LNCaP clone FGC (cell line): Measurements from ENCODE around the gene DCLK2.

Experiments used
- DNase-seq: peaks from one replicate; pipeline ENCODE4 v3.0.0-alpha.2; 2011; ENCODE audit warnings: low read depth
- H3K4me3 ChIP-seq: 2 replicates; pipeline ENCODE4 v1.5.1; 2011; ENCODE audit warnings: mild to moderate bottlenecking, low read depth, low read length, control low read depth
- TF ChIP-seq, protein P1 (sequence below): IDR thresholded peaks from 2 replicates; pipeline ENCODE4 v1.5.1; 2012; ENCODE audit warnings: mild to moderate bottlenecking; ENCODE audit not compliant: control insufficient read depth, insufficient read depth; ENCODE audit errors: extremely low read depth

DCLK2 gene

DNA sequence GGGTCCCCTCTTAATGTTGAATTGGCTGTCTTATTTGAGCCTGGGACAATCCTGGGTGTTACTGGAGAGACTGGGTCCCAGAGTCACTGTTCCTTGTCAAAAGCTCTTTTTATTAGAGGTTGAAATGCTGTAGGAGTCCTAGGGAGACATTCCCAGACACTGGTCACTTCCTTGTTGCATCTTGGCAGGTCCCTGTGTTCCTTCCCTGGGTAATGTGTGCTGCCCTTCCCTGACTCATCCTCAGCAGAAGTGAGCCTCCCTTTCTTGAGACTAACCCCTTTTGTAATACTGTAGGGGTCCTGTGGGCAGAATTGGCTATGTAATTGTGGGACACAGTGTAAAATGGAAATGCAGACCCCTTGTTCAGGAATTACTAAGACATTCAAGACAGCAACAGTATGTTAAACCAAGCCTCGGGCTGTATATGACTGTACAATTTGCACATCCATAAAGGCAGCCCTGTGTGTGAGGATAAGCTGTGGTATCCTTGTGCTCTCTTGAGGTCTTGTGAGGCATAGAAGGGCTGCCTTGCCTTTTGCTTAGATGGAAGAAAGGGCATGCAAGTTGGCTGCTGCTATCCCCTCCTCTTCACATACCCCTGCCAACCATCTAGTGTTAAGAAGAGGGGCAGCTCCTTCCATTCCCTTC is 53.5 kb downstream of the DCLK2 start:
- TF ChIP-seq, protein P1, sequence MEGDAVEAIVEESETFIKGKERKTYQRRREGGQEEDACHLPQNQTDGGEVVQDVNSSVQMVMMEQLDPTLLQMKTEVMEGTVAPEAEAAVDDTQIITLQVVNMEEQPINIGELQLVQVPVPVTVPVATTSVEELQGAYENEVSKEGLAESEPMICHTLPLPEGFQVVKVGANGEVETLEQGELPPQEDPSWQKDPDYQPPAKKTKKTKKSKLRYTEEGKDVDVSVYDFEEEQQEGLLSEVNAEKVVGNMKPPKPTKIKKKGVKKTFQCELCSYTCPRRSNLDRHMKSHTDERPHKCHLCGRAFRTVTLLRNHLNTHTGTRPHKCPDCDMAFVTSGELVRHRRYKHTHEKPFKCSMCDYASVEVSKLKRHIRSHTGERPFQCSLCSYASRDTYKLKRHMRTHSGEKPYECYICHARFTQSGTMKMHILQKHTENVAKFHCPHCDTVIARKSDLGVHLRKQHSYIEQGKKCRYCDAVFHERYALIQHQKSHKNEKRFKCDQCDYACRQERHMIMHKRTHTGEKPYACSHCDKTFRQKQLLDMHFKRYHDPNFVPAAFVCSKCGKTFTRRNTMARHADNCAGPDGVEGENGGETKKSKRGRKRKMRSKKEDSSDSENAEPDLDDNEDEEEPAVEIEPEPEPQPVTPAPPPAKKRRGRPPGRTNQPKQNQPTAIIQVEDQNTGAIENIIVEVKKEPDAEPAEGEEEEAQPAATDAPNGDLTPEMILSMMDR = no peak
- no peak overlapping the region for H3K4me3 ChIP-seq
- no peak for DNase-seq

DNA sequence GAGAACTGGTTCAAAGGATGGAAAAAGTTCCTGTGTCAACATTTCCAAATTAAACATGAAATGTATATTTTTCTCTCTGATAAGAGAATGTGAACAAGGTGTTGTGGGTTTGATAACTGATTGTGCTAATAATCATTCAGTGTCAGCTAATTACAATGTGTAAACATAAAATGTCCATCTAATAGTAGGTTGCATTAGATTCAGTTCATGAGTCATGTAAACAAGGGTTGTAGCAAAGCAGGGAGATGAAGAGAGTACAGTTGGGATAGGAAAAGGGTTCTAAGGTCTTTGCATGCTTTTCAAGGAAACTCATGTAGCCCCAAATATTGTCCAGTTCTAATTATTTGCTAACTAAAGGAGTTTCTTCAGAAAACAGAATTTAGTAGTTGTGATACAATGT is 55.4 kb downstream of the DCLK2 start:
- no peak for DNase-seq
- no peak overlapping the region for H3K4me3 ChIP-seq
- TF ChIP-seq, protein P1 = no peak

DNA sequence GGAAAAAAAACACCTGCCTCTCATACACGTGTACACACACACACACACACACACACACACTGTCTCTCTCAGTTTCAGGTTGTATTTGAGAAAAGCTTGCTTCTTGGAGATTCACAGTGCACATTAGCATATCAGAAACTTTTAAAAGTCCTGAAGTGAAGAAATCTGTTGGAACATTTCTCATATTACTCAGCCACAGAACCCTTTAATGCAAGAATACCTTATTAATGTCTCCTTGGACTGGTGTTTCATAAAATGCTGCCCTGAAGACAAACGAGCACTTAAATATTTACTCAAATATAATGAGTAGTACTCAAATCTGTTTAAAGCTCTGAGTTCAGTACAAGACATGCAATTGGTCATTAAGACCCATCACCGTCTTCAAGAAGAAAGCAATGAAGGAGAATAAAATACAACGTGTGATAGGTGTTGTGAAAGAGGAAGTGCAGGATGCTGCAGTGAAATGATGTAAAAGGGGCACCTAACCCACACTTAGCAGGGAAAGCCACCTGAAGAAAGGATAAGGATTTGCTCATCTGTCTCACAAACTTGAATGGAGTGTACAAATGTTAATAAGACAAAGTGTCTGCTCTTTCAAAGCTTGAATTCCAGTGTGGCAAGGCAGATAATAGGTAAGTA is 57.0 kb downstream of the DCLK2 start:
- TF ChIP-seq, protein P1 = no peak
- no peak overlapping the region for H3K4me3 ChIP-seq
- no peak for DNase-seq

DNA sequence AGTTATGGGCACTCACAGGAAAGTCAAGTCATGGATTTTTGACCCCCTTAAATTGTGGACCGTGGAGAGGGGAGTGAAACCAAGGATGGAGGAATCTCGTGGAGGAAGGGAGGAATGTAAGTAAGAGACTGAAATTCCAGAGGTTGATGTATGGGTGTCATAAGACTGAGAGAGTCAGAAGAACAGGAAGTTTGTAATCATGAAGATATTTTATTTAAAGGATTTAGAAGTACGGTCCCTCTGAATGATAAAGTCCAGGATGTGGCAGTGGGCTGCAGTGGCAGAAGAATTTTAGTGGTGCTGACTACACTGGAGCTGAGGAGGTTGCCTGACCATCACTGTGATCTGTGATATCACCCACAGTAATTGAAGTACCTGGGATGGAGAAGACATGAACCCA is 57.8 kb downstream of the DCLK2 start:
- TF ChIP-seq, protein P1 = no peak
- H3K4me3 ChIP-seq = no peak overlapping the region
- DNase-seq = no peak

DNA sequence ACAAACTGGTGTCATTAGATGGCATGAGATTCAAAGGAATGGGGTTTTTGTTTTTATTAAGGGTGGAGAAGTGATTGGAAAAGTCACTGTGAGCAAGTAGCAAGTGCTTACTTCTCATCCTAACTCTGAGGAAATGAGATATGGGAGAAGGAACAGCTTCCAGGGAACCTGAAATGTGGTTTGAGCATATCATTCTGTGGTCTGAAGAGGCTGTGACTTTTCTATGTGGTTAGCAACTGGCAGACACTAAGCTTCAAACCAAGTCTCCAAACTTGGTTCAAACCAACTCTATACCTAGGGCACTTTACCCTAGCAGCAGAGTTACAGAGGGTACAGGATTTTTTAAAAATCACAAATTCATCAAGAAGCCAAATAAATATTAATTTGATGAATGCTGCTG is 58.2 kb downstream of the DCLK2 start:
- TF ChIP-seq, protein P1 = no peak
- H3K4me3 ChIP-seq = no peak overlapping the region
- DNase-seq = no peak

DNA sequence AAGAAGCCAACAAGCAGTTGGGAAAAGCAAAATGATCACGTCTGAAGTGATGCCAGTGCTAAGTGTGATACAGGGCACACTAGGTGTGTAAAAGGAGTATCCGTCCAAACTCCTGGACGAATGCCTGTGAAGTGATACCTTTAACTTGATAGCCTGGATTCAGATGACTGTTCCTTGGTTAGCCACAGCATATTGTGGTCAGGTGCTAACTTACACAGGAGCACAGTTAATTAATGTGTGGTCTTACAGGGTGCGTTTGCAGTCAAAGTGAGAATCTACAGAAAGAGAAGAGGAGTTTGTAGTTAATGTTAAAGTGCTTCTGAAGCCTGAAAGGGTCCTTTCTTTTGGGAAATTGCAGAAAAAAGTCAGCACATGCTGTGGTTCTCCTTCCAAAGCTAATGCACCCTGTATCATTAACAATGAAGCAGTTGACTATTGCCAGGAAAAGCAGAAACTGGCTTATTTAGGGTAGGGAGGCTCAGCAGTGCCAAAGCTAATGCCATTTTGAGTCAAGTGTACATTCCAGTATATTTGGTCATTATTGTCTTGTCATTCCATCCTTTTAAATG is 61.1 kb downstream of the DCLK2 start:
- TF ChIP-seq, protein P1 = no peak

More for the DNA sequence above, 61.1 kb downstream of the DCLK2 start:
- DNase-seq = no peak
- H3K4me3 ChIP-seq = no peak overlapping the region
